Measurements from ENCODE around the gene ADAM17.

GRCh38 chr2:9574331-9574730 is 18.7 kb upstream of the ADAM17 start:
- no peak for TF ChIP-seq POLR2A (IDR thresholded peaks at IDR 0.05)
- TF ChIP-seq CTCF (IDR thresholded peaks at IDR 0.05) = no peak
